ENCODE measurements around the gene PANX2.

PANX2 gene

GRCh38 chr22:50227579-50228215 is 57.2 kb downstream of the PANX2 start:
- no peak for DNase-seq (ENCODE audit: low read depth in 2 of 2)

- no peak for DNase-seq (ENCODE audit: low read depth in 2 of 2)
These were observed 57.8 kb downstream of the PANX2 start for GRCh38 chr22:50228366-50228765.

GRCh38 chr22:50229370-50229769 is 58.8 kb downstream of the PANX2 start:
- no peak for DNase-seq (ENCODE audit: low read depth in 2 of 2)

All from stimulated activated CD4-positive, alpha-beta T cell treated with anti-CD3 and anti-CD28 coated beads, Interleukin-12 subunit alpha, Interleukin-12 subunit beta, amount 100 ng/mL, for 24 hours (primary cell).